ENCODE results near the gene PCCA.
"Not testable (repeated sequence)": the region's sequence is repeated elsewhere in the genome, so short reads cannot be mapped to it uniquely, and the experiment has no call there.

PCCA gene

GRCh38 chr13:100098445-100099116 is 9.7 kb downstream of the PCCA start:
- TF ChIP-seq TAF1 (IDR thresholded peaks at IDR 0.05; ENCODE audit: borderline replicate concordance, low read depth, low read length) (no peak), POLR2A (IDR thresholded peaks at IDR 0.05; ENCODE audit: low read depth, low read length) (no peak), POLR2AphosphoS5 (IDR thresholded peaks at IDR 0.05; ENCODE audit: low read depth, low read length) (no peak)
- DNase-seq (ENCODE audit: insufficient read length) (no peak), FAIRE-seq (no peak)

GRCh38 chr13:100099117-100099445 is 10.2 kb downstream of the PCCA start:
- FAIRE-seq; DNase-seq (ENCODE audit: insufficient read length): not testable (repeated sequence)

GRCh38 chr13:100100115-100100879 is 11.4 kb downstream of the PCCA start:
- FAIRE-seq (no peak), DNase-seq (ENCODE audit: insufficient read length) (no peak)

GRCh38 chr13:100102042-100102441 is 13.1 kb downstream of the PCCA start:
- FAIRE-seq, result no peak
- no peak for DNase-seq (ENCODE audit: insufficient read length)
- TF ChIP-seq TAF1 (IDR thresholded peaks at IDR 0.05; ENCODE audit: borderline replicate concordance, low read depth, low read length), result no peak
- TF ChIP-seq POLR2A (IDR thresholded peaks at IDR 0.05; ENCODE audit: low read depth, low read length), result no peak
- TF ChIP-seq POLR2AphosphoS5 (IDR thresholded peaks at IDR 0.05; ENCODE audit: low read depth, low read length), result no peak

More at GRCh38 chr13:100100115-100100879, 11.4 kb downstream of the PCCA start:
- TF ChIP-seq POLR2A (IDR thresholded peaks at IDR 0.05; ENCODE audit: low read depth, low read length) (no peak), POLR2AphosphoS5 (IDR thresholded peaks at IDR 0.05; ENCODE audit: low read depth, low read length) (no peak), TAF1 (IDR thresholded peaks at IDR 0.05; ENCODE audit: borderline replicate concordance, low read depth, low read length) (no peak)

GRCh38 chr13:100106005-100106404 is 17.1 kb downstream of the PCCA start:
- DNase-seq (ENCODE audit: insufficient read length) (no peak), FAIRE-seq (no peak)
- no peak for TF ChIP-seq POLR2AphosphoS5 (IDR thresholded peaks at IDR 0.05; ENCODE audit: low read depth, low read length)
- no peak for TF ChIP-seq POLR2A (IDR thresholded peaks at IDR 0.05; ENCODE audit: low read depth, low read length)
- no peak for TF ChIP-seq TAF1 (IDR thresholded peaks at IDR 0.05; ENCODE audit: borderline replicate concordance, low read depth, low read length)

- TF ChIP-seq POLR2A (IDR thresholded peaks at IDR 0.05; ENCODE audit: low read depth, low read length) (no peak), POLR2AphosphoS5 (IDR thresholded peaks at IDR 0.05; ENCODE audit: low read depth, low read length) (no peak), TAF1 (IDR thresholded peaks at IDR 0.05; ENCODE audit: borderline replicate concordance, low read depth, low read length) (no peak)
- DNase-seq (ENCODE audit: insufficient read length) (no peak), FAIRE-seq (no peak)
Observed at GRCh38 chr13:100106705-100107104, 17.8 kb downstream of the PCCA start.

GRCh38 chr13:100108913-100109507 is 20.1 kb downstream of the PCCA start:
- DNase-seq (ENCODE audit: insufficient read length) (no peak), FAIRE-seq (peak; percentile 76)

GRCh38 chr13:100110269-100110668 is 21.4 kb downstream of the PCCA start:
- no peak for FAIRE-seq
- TF ChIP-seq POLR2AphosphoS5 (IDR thresholded peaks at IDR 0.05; ENCODE audit: low read depth, low read length), result no peak
- DNase-seq (ENCODE audit: insufficient read length), result no peak

More at GRCh38 chr13:100108913-100109507, 20.1 kb downstream of the PCCA start:
- TF ChIP-seq POLR2A (IDR thresholded peaks at IDR 0.05; ENCODE audit: low read depth, low read length) (no peak), POLR2AphosphoS5 (IDR thresholded peaks at IDR 0.05; ENCODE audit: low read depth, low read length) (no peak), TAF1 (IDR thresholded peaks at IDR 0.05; ENCODE audit: borderline replicate concordance, low read depth, low read length) (no peak)

- no peak for DNase-seq (ENCODE audit: insufficient read length)
- TF ChIP-seq POLR2AphosphoS5 (IDR thresholded peaks at IDR 0.05; ENCODE audit: low read depth, low read length) (no peak), TAF1 (IDR thresholded peaks at IDR 0.05; ENCODE audit: borderline replicate concordance, low read depth, low read length) (no peak), POLR2A (IDR thresholded peaks at IDR 0.05; ENCODE audit: low read depth, low read length) (no peak)
- no peak for FAIRE-seq
Observed at GRCh38 chr13:100112186-100112838, 23.4 kb downstream of the PCCA start.

GRCh38 chr13:100115693-100116254 is 26.9 kb downstream of the PCCA start:
- peak; percentile 9 for FAIRE-seq
- DNase-seq (ENCODE audit: insufficient read length), result no peak
- no peak for TF ChIP-seq POLR2AphosphoS5 (IDR thresholded peaks at IDR 0.05; ENCODE audit: low read depth, low read length)
- TF ChIP-seq TAF1 (IDR thresholded peaks at IDR 0.05; ENCODE audit: borderline replicate concordance, low read depth, low read length), result no peak
- TF ChIP-seq POLR2A (IDR thresholded peaks at IDR 0.05; ENCODE audit: low read depth, low read length), result no peak

- TF ChIP-seq POLR2AphosphoS5 (IDR thresholded peaks at IDR 0.05; ENCODE audit: low read depth, low read length) (no peak), TAF1 (IDR thresholded peaks at IDR 0.05; ENCODE audit: borderline replicate concordance, low read depth, low read length) (no peak), POLR2A (IDR thresholded peaks at IDR 0.05; ENCODE audit: low read depth, low read length) (no peak)
- FAIRE-seq (peak; percentile 38), DNase-seq (ENCODE audit: insufficient read length) (no peak)
Observed at GRCh38 chr13:100124265-100124664, 35.4 kb downstream of the PCCA start.

Measured in GM12892 (cell line).